GM23248 (cell line): ENCODE results near the gene PDE1A.
"Not testable (repeated sequence)": the region's sequence is repeated elsewhere in the genome, so short reads cannot be mapped to it uniquely, and the experiment has no call there.

Experiments used
- EZH2 ChIP-seq: fragments of 200-600 bp; sonication (generic); IDR thresholded peaks from 2 replicates; pipeline ENCODE4 v1.6.1; 2018; ENCODE audit warnings: antibody characterized with exemption, mild to moderate bottlenecking; ENCODE audit not compliant: insufficient read depth, poor library complexity, severe bottlenecking
- EZH2phosphoT487 ChIP-seq: fragments of 200-600 bp; sonication (generic); IDR thresholded peaks from 2 replicates; pipeline ENCODE4 v1.6.1; 2018; ENCODE audit warnings: antibody characterized with exemption, moderate library complexity, mild to moderate bottlenecking, low read depth; ENCODE audit not compliant: insufficient read depth

GRCh38 chr2:182386267-182386880 is 40.5 kb downstream of the PDE1A start:
- TF ChIP-seq EZH2, EZH2phosphoT487: not testable (repeated sequence)
